AG08395 (cell line): Measurements from ENCODE around the gene C1QTNF6.

ENCODE experiments used
- DNase-seq: peaks from one replicate; pipeline ENCODE4 v3.0.0; 2012; ENCODE audit warnings: mixed read lengths, low spot score

Gene C1QTNF6

DNA sequence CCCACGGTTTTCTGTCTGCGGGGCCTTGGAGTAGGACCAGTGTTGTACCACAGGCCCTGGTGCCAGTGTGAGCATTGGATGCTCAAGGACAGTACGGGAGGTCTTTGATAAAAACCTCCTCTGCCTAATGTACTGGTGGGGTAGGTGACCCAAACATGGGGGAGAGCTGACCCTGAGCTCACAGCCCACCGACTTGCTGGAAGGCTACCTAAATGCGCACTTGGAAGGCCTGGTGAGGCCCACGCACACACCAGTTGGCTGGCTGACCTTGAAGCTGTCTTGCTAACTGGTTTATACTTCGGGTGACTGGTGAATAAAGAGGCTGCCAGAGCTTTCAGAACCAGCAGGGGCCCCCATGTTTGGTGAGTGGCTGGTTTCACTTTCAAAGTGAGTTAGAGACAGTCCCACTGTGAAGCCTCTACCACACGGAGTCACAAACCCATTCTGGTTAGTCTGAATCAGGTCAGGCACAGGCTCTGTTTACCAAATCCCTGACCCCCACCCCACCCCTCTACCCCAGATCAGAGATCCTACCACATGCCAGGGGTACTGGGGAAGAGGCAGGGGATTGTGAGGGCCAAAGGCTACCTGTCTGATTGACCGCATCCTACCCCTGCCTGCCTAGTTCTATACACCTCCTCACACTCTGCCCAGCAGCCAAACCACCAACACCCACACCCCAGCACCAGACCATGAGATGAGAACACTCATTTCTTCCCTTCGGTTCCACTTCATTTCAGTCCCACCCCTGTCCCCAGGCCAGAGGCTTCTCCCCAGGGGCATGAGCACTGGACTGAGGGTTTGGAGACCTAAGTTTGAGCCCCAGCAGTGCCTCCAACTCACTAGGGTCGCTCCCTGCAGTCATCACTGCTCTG is 25.6 kb downstream of the C1QTNF6 start:
- DNase-seq = no peak

DNA sequence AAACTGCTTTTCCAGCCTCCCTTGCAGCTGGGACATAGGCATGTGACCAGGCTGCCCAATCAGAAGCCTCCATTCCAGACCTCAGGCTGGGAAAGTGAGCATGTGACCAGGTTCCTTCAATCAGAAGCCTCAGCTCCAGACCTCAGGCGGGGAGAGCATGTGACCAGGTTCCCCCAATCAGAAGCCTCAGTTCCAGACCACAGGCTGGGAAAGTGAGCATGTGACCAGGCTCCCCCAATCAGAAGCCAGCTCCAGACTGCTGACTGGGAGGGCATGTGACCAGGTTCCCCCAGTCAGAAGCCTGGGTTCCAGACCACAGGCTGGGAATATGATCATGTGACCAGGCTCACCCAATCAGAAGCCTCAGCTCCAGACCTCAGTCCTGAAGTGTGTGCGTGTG is 26.6 kb downstream of the C1QTNF6 start:
- DNase-seq = no peak

DNA sequence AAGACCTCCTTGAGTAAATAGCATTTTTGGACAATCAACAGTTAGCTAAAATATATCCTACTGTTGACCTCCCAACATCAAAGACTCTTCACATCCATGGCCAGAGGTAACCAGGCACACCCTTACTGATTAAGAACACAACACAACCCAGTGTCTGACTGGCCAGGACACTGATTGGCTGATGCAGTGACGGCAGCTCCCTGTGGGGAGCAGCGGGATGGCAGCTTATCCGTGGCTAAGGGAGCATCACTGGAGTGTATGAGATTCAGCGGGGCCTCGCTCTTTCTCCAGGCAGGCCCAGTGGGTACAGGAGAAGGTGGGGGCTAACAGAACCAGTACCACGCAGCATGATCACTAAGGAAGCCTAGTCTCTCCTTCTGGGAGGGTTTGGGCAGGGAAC is 28.0 kb downstream of the C1QTNF6 start:
- DNase-seq = no peak

DNA sequence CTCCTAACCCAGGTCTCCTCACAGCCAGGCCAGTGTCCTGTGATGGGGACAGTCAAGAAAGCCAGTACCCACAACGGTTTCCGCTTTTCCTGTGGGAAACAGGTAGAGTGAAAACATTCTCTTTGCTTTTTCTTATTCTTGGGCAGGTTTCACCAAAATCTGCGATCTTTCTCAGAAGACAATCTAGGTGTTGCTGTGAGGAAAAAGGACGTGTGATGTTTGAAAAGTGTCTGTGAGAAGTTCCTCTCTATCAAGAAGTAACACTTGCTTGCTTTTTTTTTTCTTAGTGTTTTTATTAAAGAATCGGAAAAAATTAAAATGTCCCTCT is 29.1 kb downstream of the C1QTNF6 start:
- DNase-seq = no peak

DNA sequence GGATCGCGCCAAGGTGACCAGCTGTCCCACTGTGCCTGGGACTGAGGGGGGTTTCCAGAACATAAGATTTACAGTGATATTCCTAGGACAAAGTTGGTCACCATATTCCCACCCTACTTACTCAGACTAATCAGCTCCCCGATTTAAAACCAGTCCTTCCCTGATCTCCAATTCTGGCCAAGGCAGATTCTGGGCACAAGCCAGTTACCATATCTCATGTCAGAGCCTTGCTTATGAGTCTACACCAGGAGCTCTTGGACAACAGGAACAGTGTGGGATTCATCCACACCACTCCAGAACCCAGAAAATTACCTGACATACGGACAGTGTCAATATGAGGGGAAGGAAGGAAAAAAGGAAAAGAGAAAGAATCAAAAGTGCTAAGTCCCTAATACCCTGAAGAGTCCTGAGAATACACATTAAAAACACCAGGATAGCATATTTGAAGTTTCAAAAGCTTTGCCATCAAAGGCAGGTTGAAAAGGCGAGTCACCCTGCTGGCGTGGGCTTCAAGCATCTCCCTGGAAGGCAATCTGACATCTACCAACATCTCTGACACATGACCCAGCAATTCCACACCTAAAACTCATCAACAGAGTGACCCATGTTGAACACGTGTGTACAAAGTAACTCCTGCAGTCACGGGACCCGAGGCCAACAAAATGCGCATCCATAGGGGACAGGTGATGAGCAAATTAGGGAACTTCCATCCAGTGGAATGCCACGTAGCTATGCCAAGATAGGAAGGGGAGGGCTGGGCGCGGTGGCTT is 30.3 kb downstream of the C1QTNF6 start:
- DNase-seq = no peak

DNA sequence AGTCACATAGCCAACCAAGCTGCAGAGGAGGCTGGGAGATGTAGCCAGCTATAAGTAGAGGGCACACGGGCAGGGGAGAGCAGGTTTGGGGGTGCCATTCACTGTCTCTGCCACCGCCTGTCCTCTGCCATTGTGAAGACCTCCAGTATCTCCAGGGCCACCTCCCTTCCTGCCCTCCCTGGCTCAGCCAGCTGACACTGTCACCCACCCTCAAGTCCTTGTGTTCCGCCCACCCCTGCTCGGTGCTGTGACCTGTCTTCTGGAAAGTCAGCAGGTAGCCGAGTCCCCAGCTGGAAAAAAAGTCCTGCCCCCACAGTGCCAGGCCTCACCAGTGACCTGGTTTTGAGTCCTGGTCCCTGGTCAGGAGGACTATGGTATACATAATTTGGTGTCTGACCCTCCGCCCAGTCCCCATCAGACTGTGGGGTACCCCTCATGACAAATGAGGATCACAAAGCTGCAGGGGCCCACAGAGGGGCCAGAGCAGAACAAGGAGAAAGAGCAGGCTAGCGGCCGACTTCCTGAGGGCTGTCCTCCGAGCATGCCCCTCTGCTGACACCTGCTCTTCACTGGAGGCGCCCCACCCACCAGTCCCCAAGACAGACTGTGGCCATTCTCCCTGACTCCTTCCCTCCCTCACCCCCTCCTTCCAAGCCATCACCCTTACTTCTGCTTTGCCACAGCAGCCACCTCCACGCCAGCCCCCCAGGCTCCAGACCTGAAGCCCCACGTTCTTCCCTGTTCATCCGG is 31.2 kb downstream of the C1QTNF6 start:
- no peak for DNase-seq

DNA sequence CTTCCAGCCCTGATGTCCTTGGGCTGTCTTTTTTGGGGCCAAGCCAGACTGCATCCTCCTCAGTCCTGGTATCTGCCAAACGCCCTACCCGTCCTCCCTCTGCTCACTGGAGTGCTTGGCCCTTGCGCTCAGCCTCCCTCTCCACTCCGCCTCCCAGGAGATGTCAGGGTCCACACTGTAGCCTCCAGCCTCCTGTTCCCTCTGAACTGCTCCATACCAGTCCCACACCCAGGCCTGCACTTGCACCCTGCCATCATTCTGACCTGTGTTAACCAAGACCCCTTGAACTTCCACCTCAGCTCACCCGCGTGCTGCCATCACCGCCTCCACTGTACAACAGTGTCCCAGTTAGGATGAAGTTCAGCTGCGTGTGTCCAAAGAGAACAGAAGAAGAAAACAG is 32.1 kb downstream of the C1QTNF6 start:
- no peak for DNase-seq

DNA sequence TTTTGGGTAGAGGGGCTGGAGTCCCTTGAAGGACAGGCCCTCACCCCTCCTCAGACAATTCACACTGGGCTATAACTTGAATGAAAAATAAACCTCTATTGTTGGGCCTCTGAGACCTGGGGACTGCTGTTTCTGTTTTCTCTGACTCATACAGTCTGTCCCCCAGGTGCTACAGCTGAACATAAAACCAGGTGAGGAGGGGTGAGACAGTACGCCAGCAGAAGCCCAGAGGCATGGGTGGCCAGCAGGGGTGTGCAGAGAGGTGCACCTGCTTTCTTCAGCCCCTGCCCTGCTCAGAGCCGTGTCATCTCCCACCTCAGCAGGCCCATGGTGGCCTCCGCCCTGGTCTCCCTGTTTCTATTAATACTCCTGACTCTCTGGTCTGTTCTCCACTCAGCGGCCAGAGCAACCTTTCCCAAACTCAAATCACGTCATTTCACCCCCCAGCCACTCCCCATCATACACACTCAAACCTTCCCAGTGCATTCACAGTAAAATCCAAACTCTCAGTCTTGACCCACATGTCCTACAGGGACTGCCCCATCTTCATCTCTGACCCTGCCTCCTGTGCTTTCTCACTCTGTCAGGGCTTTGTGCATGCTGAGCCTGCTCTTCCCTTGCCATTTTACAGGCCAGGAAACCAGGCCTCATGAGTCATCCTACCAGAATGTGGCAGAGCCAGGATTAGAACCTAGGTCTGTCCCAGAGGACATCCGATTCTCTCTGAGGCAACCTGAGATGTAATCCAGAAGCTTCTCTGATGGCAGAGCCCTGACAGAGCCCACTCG is 32.9 kb downstream of the C1QTNF6 start:
- no peak for DNase-seq

DNA sequence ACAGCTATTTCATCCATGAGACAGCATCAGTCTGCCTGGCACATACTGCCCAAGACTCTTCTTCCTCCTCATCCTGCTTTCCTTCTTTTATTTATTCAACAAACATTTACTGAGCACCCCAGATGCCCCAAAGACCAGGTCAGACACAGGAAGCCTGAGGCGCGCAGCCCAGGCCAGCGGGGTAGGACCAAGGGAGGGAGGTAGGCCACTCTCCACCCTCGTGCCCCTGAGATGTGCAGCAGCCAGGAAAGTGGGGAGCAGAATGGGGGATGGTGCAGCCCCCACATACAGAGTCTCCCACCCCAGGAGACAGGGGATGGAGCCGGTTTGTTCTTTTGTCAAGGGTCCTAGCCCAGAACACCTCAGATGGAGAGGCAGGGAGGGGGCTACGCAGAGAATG is 34.1 kb downstream of the C1QTNF6 start:
- no peak for DNase-seq

DNA sequence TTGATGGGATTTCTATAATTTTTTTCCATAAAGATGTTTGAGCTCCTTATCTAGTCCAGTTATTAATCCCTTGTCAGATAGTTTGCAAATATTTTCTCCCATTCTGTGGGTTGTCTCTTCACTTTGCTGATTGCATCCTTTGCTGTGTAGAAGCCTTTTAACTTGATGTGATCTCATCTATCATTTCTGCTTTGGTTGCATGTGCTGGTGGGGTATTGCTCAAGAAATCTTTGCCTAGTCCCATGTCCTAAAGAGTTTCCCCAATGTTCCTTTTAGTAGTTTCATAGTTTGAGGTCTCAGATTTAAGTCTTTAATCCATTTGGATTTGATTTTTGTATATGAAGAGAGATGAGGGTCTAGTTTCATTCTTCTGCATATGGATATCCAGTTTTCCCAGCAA is 36.6 kb downstream of the C1QTNF6 start:
- DNase-seq = no peak

DNA sequence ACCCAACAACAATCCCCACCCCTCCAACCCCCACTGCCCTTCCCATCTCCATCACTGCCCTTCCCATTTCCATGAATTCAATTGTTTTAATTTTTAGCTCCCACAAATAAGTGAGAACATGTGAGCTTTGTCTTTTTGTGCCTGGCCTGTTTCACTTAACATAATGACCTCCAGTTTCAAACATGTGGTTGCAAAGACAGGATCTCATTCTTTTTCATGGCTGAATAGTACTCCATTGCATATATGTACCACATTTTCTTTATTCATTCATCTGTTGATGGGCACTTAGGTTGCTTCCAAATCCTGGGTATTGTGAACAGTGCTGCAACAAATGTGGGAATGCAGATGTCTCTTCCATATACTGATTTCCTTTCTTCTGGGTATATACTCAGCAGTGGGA is 37.3 kb downstream of the C1QTNF6 start:
- no peak for DNase-seq

DNA sequence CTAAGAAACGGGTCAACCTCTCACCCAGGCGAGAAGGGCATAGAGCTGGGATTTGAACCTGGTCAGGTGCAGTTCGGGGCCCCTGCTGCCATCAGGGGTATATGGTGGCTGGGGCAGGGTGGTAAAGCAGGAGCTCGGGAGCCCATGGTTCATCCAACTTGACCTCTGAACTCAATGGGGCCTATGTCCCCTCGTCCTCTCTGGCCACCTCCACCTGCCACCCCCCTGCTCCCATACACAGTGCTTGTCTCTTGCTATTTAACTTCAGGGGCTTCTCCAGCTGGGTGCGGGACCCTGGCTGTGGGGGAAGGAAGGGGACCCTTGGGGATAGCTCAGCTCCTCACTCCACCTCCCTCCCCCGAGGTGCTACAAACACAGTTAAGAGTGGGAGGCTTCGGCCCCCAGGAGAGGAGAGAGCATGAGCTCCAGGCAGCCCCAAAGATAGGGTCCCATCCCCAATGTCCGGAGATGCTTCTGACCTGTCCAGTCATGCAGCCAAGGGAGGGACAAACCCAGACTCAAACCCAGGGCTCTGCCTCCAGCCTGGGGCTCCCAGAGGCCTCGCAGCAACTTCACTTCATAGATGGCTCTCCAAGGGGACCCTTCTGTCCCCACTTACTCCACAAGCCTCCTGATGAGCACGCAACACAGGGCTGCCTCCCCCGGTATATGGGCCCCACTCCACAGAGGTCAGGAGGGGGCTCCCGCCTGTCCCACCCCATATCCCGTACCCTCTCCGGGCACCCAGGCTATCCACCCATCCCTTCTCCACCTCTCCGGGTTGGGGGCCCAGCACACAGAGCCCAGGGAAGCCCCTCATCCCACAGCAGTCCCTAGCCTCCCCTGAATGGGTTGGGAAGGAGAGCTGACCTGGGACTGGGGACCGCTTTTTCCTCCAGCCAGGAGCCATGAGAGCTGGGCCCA is 39.0 kb downstream of the C1QTNF6 start:
- no peak for DNase-seq

DNA sequence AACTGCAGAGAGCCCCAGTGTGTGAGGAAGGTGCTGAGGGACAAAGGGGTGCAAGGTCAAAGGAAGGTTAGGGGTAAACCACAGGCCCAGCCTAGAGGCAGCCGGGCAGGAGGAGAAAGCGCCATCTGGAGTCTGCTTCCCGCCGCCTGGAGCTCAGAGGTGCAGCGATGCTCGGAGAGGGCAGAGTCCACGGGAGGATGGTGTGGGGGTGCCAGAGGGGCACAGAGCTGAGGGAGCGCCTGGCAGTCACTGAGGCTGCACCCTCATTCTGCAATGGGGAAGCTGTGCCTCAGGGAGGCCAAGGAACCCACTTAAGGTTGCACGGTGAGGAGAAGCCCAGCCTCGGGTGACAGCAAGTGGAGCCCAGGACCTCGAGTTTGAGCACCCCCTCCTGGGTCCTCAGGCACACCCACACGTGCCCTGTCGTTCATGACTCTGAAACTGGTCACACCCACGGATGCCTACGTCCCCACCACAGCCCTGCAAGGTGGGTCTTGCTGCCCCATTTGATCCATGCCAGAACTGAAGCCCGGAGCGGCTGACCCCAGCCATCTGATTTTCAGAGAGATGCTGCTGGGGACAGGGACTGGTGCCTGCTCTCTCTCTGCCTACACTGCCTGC is 39.9 kb downstream of the C1QTNF6 start:
- no peak for DNase-seq

DNA sequence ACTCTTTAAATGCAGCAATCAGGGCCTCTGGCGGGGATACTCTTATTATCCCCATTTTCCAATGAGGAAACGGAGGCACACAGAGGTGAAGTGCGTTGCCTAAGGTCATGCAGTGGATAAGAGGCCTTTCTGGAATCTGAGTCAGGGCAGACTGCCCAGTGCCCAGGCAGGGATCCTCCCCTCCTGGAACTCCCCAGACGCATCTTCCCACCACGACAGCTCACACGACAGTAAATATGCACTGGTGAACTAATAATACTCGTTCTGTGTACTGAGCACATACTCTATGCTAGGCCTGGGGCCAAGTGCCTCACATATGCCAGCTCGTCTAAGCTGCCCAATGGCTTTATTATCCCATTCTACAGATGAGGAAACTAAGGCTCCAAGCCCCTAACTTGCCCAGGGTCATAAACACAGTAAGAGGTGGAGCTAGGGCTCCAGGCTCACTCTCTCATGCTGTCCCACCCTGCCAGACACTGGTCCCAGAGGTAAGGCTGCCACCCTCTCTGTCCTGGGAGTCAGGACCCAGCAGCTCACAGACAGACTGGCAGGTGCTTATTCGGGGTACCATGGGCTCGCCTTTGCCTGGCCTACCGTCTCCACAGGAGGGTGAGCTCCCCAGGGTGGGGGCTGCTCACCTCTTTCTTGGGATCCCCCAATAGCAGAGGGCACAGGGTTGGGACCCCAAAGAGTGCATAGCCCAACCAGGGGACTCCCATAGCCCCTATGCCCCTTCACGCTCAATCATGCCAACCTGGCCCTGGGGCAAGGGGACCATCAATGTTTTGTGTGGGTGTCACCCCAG is 40.7 kb downstream of the C1QTNF6 start:
- no peak for DNase-seq

DNA sequence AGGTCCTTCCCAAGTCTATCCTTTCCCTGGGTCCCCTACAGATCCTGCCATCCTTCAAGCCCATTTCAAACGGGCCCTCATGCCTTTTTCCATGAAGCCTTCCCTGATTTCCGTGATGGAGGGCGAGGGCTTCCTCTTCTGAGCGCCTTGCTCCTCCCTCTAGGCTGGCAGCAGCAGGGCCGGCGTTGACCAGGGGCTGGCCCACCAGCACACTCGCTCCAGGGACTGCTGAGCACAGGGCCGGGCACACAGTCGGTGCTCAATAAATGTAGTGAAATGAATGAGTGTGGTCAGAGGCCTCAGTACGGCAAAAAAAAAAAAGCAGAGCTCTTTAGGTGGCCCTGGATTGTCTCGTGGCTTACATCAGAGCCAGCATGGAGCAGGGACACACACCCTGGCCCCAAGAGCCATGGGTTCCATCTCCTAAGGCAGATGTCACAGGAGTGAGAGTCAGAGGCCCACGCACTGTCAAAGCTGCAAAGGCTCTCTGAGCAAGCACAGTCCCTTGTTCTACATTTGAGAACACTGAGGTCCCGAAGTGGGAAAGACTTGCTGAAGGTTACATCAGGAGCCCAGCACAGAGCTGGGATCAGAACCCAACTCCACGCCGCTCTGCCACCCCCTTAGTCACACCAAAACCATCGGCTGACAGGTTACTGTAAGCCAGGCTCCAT is 41.4 kb downstream of the C1QTNF6 start:
- DNase-seq = no peak

DNA sequence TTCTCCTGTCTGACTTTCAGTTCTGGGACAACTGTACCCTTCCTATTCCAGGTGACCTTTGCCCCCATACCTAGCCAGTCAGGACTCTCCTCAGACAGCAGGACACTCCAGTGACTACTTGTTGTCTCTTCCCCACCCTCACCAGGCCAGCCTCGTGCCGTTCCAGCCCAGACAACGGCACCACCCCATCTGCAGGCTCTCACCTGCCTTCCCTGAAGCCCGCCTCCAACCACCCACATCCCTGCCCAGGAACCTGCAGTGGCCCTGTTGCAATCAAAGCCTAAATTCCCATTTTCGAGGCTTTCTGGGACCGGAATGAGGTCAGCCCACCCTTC is 42.0 kb downstream of the C1QTNF6 start:
- DNase-seq = no peak

DNA sequence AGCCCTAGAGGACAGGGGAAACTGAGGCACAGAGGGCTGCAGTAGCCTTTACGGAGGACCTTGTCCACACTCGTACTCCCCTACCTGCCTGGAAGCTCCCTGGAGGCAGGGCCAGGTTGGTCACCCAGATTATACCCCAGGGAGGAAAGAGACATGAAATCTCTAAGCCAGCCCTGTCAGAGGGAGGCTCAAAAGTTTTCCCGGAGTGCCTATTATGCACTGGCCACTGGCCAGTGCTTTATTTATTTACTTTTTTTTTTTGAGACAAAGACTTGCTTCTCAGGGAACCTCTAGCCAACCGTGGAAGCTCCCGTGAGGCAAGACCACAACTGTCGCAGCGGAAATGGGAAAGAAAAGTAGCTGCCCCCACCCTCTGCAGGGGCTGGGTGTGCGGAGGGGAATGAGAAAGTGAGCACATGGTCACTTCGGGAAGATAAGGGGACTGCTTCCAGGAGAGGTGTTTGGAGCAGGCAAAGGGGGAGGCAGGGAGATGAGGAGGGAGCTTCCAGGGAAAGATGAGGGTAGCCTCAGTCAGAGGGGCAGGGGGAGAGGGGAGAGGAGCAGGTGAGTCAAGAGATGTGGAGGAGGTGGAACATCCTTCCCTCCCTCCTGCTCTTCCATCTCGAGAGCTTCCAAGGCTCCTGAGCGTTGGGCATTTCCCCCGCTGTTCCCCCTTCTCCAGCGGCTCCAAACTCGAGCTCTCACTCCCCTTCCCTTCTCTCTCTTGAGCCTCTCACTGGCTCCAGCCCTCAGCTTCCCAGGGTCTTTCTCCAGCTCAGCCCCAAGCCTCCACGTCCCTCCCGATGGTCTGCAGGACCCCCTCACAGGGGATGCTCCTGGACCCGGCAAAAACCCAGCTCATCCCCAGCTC is 42.6 kb downstream of the C1QTNF6 start:
- DNase-seq = no peak

DNA sequence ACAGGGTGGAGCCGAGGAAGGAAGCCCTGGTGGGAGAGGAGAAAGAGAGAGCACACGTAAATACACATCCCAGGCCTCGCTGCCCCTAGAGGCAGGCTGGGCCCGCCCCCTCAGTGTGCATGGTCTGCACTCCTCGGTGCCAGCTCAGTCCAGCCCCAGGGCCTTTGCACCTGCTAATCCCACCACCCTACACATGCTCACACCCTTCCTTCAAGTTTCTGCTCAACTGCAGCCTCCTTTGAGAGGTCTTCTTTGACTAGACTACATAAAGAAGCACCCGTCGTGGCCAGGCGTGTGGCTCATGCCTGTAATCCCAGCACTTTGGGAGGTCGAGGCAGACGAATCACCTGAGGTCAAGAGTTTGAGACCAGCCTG is 43.9 kb downstream of the C1QTNF6 start:
- DNase-seq = no peak
